ENCODE data around the gene ZFAND3.
"Not testable (repeated sequence)": the region's sequence is repeated elsewhere in the genome, so short reads cannot be mapped to it uniquely, and the experiment has no call there.

The ZFAND3 gene

DNA sequence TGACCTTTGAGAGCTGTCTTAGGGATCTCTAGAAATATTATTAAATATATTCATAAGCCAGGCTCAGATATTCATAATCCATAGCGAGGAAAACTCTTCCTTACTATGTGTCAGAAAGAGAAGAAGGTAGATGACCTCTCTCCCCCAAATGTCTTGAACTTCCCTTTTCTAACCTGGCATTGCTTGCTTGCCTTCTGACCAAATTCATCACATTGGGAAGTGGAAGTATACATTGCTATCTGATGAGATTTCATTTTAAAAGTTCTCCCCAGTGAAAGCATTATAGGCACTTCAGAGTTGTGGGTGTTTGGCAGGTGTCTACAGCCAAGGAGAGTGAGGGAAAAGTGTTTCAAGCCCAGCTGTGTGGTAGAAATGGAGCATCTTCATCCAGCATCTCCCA lies 197.3 kb downstream of the ZFAND3 start:
- DNase-seq = no peak

DNA sequence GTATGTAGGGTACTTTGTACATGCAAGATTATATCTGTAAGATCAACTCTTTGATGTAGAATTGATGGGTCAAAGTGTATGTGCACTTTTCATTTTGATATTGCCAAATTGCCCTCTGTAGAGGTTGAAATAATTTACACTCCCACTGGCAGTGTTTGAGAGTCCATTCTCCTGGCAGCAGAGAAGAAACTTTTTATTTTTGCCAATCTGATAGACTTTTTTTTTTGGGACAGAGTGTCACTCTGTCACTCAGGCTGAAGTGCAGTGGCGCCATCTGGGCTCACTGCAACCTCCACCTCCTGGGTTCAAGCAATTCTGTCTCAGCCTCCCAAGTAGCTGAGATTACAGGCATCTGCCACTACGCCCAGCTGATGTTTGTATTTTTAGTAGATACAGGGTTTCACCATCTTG lies 199.2 kb downstream of the ZFAND3 start:
- no peak for DNase-seq

DNA sequence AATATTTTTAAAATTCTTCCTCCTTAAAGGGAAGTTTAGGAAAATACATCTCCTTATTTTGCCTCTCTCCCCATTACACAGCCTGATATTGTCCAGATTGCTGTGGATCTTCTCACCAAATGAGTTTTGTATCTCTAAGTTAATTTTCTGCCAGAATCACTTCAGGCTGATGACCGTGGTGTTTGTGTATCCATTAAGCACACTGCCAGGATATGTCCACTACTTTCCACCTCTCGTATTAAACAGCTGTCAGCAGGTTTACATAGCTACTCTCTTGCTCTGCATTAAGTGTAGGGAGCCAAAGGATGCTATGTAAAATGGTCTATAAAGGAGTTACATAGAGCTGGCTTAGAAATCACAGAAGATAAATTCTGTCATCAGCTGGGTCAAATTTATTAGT lies 201.1 kb downstream of the ZFAND3 start:
- DNase-seq = no peak

DNA sequence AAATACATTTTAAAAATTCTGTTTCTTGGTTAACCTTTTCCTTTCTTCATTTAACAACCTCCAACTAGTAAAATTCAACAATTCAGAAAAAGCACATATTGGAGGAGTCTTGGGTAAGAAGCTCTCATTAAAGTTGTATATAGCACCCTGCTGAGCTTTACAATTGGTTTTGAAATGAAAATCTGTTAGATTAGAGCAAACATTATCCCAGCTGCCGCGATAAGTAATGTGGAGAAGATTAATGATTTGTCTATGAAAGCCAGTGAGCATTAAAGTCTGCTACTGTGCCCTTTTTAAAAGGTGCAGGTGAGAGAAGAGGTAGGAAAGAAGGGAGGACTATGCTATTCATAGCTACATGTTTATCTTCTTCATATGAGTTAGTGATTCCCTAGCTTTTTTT lies 201.5 kb downstream of the ZFAND3 start:
- DNase-seq = no peak

DNA sequence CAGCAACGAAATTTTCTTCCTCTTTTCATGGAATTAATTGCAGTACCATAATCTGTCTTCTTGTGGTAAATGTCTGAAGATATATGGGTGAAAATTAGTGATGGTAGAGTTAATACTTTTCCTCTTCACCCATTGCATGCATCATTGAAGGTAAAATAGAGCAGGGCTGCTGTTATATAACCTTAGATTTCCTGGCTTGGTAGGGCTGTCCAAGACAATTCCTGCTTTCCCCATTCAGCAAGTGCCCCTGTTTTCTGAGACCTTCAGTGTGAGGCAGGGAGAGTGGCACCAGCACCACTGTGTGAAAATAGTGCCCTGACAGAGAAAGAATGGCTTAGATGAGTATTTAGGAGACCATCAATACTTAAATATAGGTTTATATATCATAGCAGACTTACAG lies 202.0 kb downstream of the ZFAND3 start:
- DNase-seq = no peak

DNA sequence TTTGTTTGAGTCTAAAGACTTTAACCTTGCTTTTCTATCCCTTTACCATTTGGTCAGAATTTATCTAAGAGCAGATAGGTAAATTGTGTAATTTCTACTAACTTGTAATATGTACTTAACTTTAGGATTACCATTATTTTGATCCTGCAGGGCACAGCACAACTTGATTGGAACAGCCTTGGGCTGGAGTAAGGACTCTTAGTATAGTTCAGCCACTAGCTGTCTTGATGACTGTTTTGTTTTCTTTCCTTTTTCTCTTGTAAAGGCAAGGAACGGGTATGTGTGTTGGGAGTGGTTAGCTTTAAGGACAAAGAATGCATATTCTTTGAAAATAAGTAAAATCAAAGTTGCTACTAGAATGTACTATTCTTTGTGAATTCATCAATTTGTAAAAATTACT lies 203.2 kb downstream of the ZFAND3 start:
- no peak for DNase-seq

DNA sequence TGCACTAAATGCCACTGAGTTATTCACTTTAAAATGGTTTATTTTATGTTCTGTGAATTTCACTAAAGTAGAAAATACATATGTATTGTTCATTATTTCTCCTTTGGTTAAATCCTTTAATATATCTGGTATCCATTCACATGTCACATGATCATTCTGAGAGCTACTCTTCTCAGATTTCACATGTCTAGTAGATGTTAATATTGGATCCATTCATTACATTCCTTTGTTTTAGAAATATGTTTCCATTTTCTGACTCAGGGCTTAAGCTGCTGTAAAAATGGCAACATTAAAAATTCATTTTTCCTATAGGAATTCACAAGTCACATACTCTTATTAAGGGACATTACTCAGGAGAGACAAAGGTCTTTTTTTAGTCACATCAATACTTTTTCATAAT lies 205.4 kb downstream of the ZFAND3 start:
- DNase-seq = no peak

DNA sequence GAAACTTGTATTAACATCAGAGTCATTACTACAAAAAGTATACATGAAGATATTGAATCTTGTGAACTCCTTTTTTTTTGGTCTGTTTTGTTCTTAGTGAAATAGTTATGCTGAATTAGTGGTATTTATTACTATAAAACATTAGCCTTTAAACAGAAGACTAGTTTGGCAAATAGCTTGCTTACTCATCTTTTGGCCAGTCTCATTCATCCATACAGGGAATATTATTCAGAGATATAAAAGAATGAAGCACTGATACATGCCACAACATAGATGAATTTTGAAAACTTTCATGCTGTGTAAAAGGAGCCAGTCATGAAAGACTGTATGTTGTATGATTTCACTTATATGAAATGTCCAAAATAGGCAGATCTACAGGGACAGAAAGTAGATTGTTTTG lies 205.9 kb downstream of the ZFAND3 start:
- DNase-seq = no peak

DNA sequence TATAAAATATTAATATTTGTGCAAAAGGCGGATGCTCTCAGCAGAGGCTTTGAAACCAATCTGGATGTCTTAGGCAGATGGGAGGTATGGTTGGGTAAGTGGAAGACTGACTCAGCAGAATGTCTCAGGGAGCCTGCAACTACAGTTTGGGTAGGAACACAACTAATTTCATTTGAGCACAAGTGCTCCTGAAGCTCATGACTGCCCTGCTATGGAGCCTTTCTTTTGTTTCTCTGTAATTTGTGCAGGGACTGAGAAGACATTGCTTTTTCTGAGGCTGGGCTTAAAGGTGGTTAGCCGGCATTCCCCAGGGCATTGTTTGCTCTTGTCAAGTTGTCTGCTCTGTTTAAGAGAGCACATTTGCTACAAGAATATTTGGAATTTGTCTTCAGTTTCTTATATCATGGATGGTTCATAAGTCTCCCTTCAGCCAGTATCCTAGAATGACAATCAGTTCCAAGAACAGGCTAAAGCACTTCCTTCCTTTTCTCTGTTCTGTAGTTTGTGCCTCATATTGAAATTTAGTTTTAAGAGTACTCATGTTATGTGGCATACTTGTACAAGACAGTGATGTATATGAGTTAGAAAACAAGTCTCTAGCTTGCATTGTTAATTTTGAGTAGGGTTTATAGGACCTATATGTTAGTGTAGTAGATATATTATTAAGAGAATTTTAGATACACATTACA lies 208.3 kb downstream of the ZFAND3 start:
- no peak for DNase-seq

DNA sequence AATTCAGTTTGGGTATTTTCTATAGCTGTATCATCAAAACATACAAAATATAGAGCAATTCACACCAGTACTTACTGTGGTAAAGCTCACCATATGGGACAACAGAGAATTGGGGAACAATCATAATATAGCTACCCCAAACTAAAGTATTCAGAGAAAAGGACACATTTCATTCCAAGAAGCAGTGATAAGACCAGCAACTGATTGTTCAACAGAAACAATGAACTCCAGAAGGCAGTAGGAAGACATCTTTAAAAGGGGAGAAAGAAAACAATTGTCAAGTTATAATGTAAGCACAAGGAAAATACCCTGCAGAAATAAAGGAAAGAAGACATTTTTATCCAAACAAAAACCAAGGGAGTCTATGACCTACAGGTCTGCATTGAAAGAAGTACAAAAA lies 210.9 kb downstream of the ZFAND3 start:
- DNase-seq = no peak

DNA sequence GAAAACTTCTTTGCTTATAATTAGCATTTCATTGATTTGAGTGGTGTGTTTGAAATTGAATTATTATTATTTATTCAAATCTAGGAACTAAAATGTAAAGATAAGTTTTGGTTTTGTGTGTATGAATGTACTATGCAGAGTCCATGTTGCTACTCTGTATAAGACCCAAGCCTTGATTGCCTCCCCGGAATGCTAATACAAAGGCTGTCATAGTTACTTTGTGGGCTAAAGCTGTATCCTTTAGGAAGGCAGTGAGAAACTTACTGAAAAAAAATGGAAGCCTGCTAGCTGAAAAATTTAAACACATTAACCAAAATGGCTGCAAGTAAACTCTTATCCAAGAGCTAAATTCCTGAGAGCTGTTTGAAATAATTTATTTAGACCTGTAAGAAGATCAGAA lies 213.3 kb downstream of the ZFAND3 start:
- DNase-seq = no peak

DNA sequence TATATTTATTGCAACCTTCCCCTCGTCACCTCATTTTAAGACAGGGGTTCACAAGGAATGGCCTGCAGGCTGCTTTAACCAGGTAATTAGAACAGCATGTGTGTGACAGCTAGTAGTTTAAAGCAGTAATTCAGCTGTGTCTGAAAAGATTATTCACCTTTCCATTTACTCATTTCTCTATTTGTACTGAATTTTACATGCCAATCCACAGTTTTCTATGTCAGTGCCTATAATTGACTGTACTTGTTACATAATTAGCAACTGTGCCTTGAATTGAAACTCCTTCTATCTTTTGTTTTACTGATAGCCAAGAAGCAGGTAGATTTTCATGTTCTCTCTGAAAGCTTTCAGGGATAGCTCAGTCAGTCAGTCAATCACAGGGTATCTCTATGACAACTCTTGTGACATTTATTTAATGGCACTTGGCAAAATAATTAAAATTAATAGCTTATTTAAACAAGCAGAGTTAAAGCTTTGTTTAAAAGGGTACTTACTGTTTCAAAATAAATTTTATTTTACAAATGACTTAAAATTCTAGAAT lies 214.0 kb downstream of the ZFAND3 start:
- DNase-seq = no peak

DNA sequence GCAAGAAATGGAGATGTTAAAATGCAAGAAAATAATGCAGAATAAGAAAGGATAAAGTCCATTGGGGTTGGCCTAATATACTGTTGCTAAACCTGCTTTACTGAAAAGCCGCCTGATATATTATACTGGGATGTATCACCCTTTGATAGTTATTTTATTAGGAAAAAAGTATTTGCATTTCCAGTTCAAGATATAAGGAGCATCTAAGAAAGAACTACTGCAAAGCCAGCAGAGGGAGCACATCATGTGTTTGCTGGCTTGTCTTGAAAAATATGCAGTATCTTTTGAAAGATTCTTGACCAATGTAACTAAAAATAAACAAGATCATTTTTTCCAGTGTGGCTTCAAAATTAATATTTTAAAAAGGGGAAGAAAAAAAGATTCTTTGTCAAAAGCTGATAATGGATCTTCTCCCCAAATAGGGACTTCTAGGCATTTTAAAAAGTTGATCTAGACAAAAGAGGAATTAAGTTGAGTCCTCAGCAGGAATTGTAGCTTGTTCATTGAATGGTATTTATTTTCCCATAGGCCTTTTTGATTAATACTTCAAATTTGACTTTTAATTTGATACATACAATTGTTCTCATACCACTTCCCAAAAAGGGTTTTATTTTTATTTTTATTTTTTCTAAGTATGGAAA lies 214.9 kb downstream of the ZFAND3 start:
- no peak for DNase-seq

DNA sequence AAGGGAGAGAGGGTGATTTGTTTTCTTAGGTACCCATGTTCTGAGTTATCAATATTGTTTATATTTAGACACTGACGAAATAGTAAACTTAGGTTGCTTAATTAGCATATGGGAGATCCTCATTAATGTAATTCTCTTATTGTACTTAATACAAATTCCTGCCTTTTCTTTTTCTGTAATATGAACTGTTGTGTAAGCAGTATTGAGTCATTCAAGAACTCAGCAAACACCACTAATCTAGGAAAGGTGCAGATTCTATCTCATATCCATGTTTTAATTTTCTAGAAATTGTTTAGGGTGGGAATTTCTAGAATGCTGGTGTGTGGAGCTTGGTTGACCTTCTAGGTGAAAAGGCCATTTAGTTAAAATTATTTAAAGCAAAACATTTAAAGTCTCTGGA lies 216.0 kb downstream of the ZFAND3 start:
- no peak for DNase-seq

DNA sequence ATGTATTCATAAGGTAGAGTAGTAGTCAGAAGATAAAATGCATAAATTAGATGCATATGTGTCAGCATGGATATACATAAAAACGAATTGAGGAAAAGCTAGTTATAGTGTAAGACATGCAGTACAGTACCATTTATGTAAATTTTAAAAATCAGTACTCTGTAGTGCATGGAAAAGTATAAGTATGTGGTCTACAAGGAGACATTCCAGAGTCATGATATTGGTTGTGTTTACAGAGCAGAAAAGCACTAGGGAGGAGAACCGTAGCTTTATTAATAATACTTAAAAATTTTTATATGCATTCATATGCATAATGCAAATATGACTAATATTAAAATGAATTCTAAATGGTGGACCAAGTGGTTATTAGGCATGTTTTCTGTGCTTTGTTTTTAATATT lies 220.0 kb downstream of the ZFAND3 start:
- DNase-seq = no peak

DNA sequence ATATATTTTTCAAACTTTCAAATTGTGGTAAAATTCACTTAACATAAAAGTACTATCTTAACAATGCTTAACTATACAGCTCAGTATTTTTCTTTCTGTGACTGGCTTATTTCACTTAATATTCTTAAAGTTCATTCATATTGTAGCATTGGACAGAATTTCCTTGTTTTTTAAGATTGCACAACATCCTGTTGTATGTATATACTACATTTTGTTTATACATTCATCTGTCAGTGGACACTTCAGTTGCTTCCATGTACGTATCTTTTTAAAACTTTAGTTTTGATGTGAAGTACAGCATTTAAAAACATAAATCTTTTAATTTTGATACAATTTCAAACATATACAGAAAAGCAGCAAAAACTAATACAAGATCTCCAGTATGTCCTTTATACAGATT lies 220.7 kb downstream of the ZFAND3 start:
- no peak for DNase-seq

DNA sequence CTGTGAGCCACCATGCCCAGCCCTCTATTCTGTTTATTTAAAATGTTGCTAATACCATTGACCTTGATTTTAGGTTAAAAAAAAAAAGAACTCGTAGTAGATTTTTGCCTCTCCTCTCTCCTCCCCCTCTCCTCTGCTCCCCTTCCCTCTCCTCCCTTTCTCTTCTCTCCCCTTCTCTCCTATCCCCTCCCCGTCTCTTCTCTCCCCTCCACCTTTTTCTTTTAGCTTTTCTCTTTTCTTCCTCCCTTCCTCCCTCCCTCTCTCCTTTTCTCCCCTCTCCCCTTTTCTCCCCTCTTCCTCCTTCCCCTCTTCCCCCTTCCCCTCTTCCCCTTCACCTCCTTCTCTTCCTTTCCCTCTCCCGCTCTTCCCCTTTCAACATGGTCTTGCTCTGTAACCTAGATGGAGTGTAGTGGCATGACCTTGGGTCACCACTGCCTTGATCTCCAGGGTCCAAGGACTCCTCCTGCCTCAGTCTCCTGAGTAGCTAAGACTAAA lies 223.8 kb downstream of the ZFAND3 start:
- no peak for DNase-seq

DNA sequence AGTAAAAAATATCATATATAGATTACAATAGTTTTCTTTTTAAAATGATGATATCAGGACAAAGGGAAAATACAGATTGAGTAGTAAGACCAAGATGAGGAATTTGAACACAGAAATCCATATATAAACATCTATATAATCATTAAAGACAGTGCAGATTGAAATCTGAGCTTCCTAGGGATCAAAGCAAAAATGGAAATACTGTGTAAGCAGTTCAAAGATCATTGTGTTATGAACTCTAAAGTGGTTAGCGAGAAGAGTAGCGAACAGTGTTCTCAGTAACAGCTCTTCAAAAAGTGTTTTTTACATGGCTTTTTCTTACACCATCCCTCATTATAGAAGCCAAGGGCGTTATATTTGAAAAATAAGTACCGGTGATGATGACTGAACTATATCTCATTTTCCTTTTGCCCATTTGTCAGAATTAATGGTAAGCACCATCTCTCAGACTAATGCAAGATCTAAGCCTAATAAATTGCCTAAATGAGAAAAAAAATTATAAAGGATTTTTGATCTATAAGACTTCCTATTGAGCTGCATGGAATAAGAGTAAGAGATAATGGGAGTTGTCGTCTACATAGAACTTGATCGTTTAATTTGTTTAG lies 226.3 kb downstream of the ZFAND3 start:
- no peak for DNase-seq

DNA sequence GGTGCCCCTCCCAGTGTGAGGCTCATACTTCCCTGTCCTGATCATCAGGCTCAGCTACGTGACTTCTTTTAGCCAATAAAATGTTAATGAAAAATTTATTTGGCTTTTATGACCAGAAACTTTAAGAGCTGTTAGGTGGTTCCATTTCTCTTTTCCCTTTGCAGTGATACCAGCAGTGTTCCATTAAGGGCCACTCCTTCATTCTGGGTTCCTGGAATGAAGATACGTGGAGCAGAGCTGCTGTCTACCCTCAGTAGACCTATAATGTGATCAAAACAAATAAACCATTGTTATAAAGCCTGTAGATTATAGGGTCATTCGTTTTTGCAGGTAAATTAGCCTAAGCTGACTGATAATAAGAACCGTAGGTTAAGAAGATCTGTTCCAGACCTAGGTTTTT lies 228.0 kb downstream of the ZFAND3 start:
- DNase-seq = no peak

DNA sequence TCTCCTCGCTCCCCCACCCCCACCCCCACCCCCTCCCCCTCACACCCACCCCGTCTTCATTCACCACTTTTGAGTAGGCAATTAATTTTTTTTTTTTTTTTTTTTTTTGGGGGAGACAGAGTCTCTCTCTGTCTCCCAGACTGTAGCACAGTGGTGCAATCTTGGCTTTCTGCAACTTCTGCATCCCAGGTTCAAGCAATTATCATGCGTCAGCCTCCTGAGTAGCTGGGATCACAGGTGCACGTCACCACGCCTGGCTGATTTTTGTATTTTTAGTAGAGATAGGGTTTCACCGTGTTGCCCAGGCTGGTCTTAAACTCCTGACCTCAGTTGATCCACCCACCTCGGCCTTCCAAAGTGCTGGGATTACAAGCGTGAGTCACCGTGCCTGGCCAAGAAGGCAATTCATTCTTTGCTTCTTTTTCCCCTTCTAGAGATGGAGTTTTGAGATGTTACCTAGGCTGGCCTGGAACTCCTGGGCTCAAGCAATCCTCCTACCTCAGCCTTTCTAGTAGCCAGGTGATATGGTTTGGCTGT lies 230.4 kb downstream of the ZFAND3 start:
- not testable (repeated sequence) for DNase-seq

DNA sequence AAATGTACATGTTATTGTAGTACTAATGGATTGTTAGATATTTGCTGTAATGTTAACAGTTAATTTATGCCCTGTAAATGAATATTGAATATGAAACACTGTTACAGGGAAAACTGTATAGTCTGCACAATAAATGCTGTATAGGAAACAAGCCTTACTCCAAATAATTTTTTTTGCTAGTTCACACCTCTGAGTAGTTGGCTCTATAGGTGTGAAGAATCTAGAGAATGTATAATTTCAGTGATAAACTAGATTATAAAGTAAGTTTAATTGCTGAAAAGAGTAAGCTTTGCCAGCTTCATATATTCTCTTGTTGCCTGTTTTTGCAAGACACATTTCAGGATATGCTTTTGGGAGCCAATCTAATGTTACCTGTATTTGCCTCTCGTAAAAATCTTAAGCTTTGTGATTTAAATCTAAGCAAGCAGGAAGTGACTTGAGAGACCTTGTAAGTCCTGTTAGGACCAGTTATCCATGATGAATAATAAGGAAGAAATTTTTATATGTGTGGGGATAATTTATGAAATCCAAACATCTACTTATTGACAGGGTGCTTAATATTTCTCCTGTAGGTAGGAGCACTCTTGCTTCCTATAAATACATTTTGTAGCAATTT lies 232.4 kb downstream of the ZFAND3 start:
- no peak for DNase-seq

DNA sequence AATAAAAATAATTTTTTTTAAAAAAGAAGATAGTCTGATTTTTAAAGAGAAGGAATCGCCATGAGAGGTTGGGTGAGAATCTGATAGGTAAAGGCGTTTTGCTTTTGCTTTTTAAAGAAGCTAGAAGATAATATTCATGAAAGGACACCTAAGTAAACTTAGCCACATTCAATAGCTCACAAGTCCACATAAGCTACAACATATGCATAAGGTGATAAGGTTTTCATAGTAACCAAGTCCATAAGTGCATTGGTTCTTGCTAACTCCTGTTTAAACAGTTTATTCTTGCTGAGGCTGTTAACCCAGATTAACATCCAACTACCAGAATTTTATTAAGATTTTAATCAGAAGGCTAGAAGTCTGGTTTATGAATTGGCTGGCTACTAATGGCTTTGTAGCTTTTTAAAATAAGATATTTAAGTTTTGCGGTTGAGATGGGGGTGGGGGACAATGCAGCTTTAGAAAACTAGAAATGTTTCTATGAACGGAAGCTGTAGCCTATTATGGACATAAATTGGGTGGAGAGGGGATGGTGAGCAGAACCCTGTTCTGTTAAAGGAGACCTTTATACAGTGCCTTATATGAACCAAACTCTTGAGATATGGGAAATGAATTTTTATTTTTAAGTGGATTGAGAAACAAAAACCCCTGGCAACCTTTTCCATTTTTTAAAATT lies 235.1 kb downstream of the ZFAND3 start:
- no peak for DNase-seq

DNA sequence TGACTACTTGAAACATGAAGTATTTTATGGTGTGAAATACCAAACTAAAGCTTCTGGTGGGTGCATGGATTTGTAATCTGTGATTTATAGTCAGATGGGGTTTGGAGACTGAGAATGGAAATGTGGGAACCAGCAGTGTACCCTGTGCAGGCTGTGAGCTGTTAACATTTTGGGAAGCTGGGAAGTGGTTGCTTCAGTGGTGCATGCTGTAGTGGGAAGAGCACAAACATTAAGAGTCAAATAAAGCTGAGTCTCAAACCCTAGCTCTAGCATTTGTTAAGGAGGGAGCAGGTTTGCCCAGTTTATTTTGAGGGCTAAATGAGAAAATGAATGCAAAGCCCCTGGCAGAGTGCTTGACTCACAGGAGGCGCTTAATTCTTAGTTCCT lies 235.7 kb downstream of the ZFAND3 start:
- no peak for DNase-seq

Measured in CD4-positive, alpha-beta T cell treated with Interleukin-4 for 4 hours (primary cell).